GM19193 (cell line): ENCODE measurements around the gene POLDIP2.

Experiments
- POLR2A ChIP-seq: IDR thresholded peaks from 4 replicates; pipeline ENCODE4 v1.6.1; 2011; ENCODE audit not compliant: insufficient read depth, insufficient read length; ENCODE audit errors: extremely low read depth

The POLDIP2 gene

GRCh38 chr17:28372203-28372944 lies 15.0 kb upstream of the POLDIP2 start:
- TF ChIP-seq POLR2A, result no peak

- peak; percentile 43 for TF ChIP-seq POLR2A
Observed at GRCh38 chr17:28371245-28372202, 14.2 kb upstream of the POLDIP2 start, which contains the start of gene SARM1. Gene SARM1 (plus strand): TSS chr17:28371694. CDS start chr17:28372033, 339 bp downstream.

- no peak for TF ChIP-seq POLR2A
Observed at GRCh38 chr17:28370744-28371103, 13.4 kb upstream of the POLDIP2 start.

GRCh38 chr17:28370035-28370743 lies 12.9 kb upstream of the POLDIP2 start, which contains the start of gene VTN:
Gene VTN (minus strand): TSS chr17:28370307. CDS start chr17:28370203, 104 bp downstream.
- no peak for TF ChIP-seq POLR2A

- no peak for TF ChIP-seq POLR2A
Observed at GRCh38 chr17:28369684-28370034, 12.3 kb upstream of the POLDIP2 start.

- no peak for TF ChIP-seq POLR2A
Observed at GRCh38 chr17:28368915-28369683, 11.8 kb upstream of the POLDIP2 start.

- no peak for TF ChIP-seq POLR2A
Observed at GRCh38 chr17:28368306-28368831, 11.0 kb upstream of the POLDIP2 start.

GRCh38 chr17:28367641-28368305 lies 10.4 kb upstream of the POLDIP2 start:
- no peak for TF ChIP-seq POLR2A

GRCh38 chr17:28366605-28367004 lies 9.3 kb upstream of the POLDIP2 start:
- TF ChIP-seq POLR2A, result no peak

GRCh38 chr17:28365487-28365886 lies 8.2 kb upstream of the POLDIP2 start:
- TF ChIP-seq POLR2A, result no peak

GRCh38 chr17:28364665-28365363 lies 7.5 kb upstream of the POLDIP2 start, which contains the start of gene SEBOX:
Gene SEBOX (minus strand): TSS chr17:28365199. CDS start chr17:28365151, 48 bp downstream.
- no peak for TF ChIP-seq POLR2A

GRCh38 chr17:28363776-28364650 lies 6.7 kb upstream of the POLDIP2 start:
- no peak for TF ChIP-seq POLR2A
